Measurements from ENCODE around the gene ANKRD45. TPM values are rescaled to one million over a fixed set of nuclear protein-coding genes. Genes with fewer than 3 reads are reported as not detected.
"Not testable (repeated sequence)": the region's sequence is repeated elsewhere in the genome, so short reads cannot be mapped to it uniquely, and the experiment has no call there.

Gene ANKRD45
- total RNA-seq, 1 donor from 2014 or later = 0.24 TPM

- TF ChIP-seq CTCF (IDR thresholded peaks at IDR 0.05) = no peak
- H3K27me3 Mint-ChIP-seq (ENCODE audit: unreplicated experiment) = no peaks in the 10 kb centered on the region
- no peaks in the 10 kb centered on the region for H3K9me3 Mint-ChIP-seq (ENCODE audit: unreplicated experiment)
- no peak overlapping the region for H3K27ac Mint-ChIP-seq (ENCODE audit: unreplicated experiment)
- H3K36me3 Mint-ChIP-seq (ENCODE audit: unreplicated experiment) = no peaks in the 10 kb centered on the region
- no peaks in the 10 kb centered on the region for H3K4me1 Mint-ChIP-seq (ENCODE audit: unreplicated experiment)
- no peak overlapping the region for H3K4me3 Mint-ChIP-seq (ENCODE audit: unreplicated experiment)
- DNase-seq (ENCODE audit: extremely low spot score, unreplicated experiment) = no peak
These were observed 8.4 kb downstream of the ANKRD45 start for GRCh38 chr1:173661271-173661670.

DNA sequence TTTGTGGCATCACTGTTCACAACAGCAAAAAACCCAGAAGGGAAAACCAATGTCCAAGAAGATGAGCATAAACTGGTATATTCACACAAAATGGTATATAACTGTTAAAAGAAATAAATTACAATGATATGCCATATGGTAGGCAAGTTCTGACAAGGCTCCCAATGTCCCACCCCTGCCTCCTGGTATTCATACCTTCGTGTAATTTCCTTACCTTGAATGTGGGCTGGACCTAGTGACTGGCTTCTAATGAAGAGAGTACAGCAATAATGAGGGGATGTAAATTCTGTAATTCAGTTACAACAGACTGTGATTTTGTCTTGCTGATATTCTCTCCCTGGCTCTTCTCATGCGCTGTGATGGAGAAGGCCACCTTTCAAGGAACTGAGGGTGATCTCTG lies 9.3 kb downstream of the ANKRD45 start:
- no peak for DNase-seq (ENCODE audit: extremely low spot score, unreplicated experiment)
- H3K9me3 Mint-ChIP-seq (ENCODE audit: unreplicated experiment) = no peaks in the 10 kb centered on the region
- no peak overlapping the region for H3K4me3 Mint-ChIP-seq (ENCODE audit: unreplicated experiment)
- no peak overlapping the region for H3K27ac Mint-ChIP-seq (ENCODE audit: unreplicated experiment)
- H3K27me3 Mint-ChIP-seq (ENCODE audit: unreplicated experiment) = no peaks in the 10 kb centered on the region
- no peaks in the 10 kb centered on the region for H3K36me3 Mint-ChIP-seq (ENCODE audit: unreplicated experiment)
- TF ChIP-seq CTCF (IDR thresholded peaks at IDR 0.05) = no peak
- no peaks in the 10 kb centered on the region for H3K4me1 Mint-ChIP-seq (ENCODE audit: unreplicated experiment)

GRCh38 chr1:173648880-173649605 lies 20.6 kb downstream of the ANKRD45 start:
- DNase-seq (ENCODE audit: extremely low spot score, unreplicated experiment) = no peak
- Mint-ChIP-seq H3K36me3 (ENCODE audit: unreplicated experiment) (no peaks in the 10 kb centered on the region), H3K27me3 (ENCODE audit: unreplicated experiment) (peaks cover 9% of the 10 kb centered on the region), H3K27ac (ENCODE audit: unreplicated experiment) (no peak overlapping the region), H3K4me3 (ENCODE audit: unreplicated experiment) (no peak overlapping the region), H3K9me3 (ENCODE audit: unreplicated experiment) (peaks cover 5% of the 10 kb centered on the region), H3K4me1 (ENCODE audit: unreplicated experiment) (no peaks in the 10 kb centered on the region)
- no peak for TF ChIP-seq CTCF (IDR thresholded peaks at IDR 0.05)

GRCh38 chr1:173646656-173647055 lies 23.0 kb downstream of the ANKRD45 start:
- Mint-ChIP-seq H3K9me3 (ENCODE audit: unreplicated experiment) (peaks cover 3% of the 10 kb centered on the region), H3K27me3 (ENCODE audit: unreplicated experiment) (peaks cover 4% of the 10 kb centered on the region), H3K27ac (ENCODE audit: unreplicated experiment) (no peak overlapping the region), H3K4me1 (ENCODE audit: unreplicated experiment) (no peaks in the 10 kb centered on the region), H3K4me3 (ENCODE audit: unreplicated experiment) (no peak overlapping the region), H3K36me3 (ENCODE audit: unreplicated experiment) (no peaks in the 10 kb centered on the region)
- no peak for DNase-seq (ENCODE audit: extremely low spot score, unreplicated experiment)
- TF ChIP-seq CTCF (IDR thresholded peaks at IDR 0.05) = no peak

DNA sequence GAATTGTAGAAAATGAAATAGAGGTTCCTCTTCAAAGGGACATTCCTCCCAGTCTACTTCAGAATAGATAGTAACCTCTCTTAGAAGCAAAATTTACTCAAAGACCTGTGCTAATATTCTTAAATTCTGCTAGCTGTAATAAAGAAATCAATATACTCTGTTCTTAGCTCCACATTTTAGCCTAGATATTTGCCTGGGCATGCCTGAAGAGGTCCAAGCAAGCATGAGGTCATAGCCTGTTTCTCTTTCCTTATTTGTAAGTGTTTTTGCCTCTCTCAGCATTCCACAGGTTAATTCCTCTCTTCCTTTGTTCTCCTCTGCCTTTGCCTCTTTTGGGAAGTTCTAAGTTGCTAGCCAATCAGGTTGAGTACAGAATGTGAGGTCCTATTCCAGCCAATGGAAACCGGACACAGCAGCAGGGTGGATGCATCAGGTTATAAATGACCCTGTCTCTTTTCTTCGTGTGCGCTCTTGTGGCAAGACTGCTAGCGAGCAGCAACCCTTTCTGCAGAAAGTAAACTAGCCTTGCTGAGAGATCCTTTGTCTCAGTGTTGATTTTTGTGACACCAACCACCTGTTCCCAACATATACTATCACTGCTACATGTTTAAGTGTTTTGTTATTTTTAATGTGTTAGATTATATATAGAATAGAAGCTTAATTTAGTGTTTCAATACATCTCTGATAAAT lies 27.1 kb downstream of the ANKRD45 start:
- DNase-seq (ENCODE audit: extremely low spot score, unreplicated experiment); H3K36me3 Mint-ChIP-seq (ENCODE audit: unreplicated experiment); H3K27ac Mint-ChIP-seq (ENCODE audit: unreplicated experiment); H3K4me3 Mint-ChIP-seq (ENCODE audit: unreplicated experiment); H3K27me3 Mint-ChIP-seq (ENCODE audit: unreplicated experiment); H3K9me3 Mint-ChIP-seq (ENCODE audit: unreplicated experiment); H3K4me1 Mint-ChIP-seq (ENCODE audit: unreplicated experiment): not testable (repeated sequence)
